GM21390 (cell line): ENCODE results near the gene SESN2.

Source experiments
- ATAC-seq: cut with Tn5 transposase; IDR thresholded peaks from one replicate; pipeline ENCODE4 v1.9.1; 2021; ENCODE audit not compliant: unreplicated experiment

SESN2 gene

GRCh38 chr1:28249013-28249865 lies 10.1 kb upstream of the SESN2 start:
- no peak for ATAC-seq

- no peak for ATAC-seq
These were observed 9.4 kb upstream of the SESN2 start for GRCh38 chr1:28249866-28250295.

- ATAC-seq, result no peak
These were observed 3.0 kb upstream of the SESN2 start for GRCh38 chr1:28256197-28256827.

GRCh38 chr1:28257736-28258135 lies 1.6 kb upstream of the SESN2 start:
- no peak for ATAC-seq

GRCh38 chr1:28258628-28259251 lies 578 bp upstream of the SESN2 start:
- no peak for ATAC-seq

GRCh38 chr1:28259934-28260802 lies 850 bp downstream of the SESN2 start:
- ATAC-seq, result no peak

- no peak for ATAC-seq
These were observed 1.5 kb downstream of the SESN2 start for GRCh38 chr1:28260803-28261174.

- no peak for ATAC-seq
These were observed 5.6 kb downstream of the SESN2 start for GRCh38 chr1:28264897-28265296.

- no peak for ATAC-seq
These were observed 6.3 kb downstream of the SESN2 start for GRCh38 chr1:28265577-28265976.

- no peak for ATAC-seq
These were observed 7.6 kb downstream of the SESN2 start for GRCh38 chr1:28266920-28267322.

- no peak for ATAC-seq
These were observed 8.3 kb downstream of the SESN2 start for GRCh38 chr1:28267633-28268032.

GRCh38 chr1:28269529-28269928 lies 10.2 kb downstream of the SESN2 start:
- no peak for ATAC-seq

- ATAC-seq, result no peak
These were observed 13.0 kb downstream of the SESN2 start for GRCh38 chr1:28272215-28272852.

- no peak for ATAC-seq
These were observed 14.0 kb downstream of the SESN2 start for GRCh38 chr1:28273216-28273860.

GRCh38 chr1:28278763-28279162 lies 19.4 kb downstream of the SESN2 start:
- ATAC-seq, result no peak

GRCh38 chr1:28279721-28280120 lies 20.4 kb downstream of the SESN2 start:
- no peak for ATAC-seq

- ATAC-seq, result no peak
These were observed 21.2 kb downstream of the SESN2 start for GRCh38 chr1:28280501-28280900.

- ATAC-seq, result no peak
These were observed 21.7 kb downstream of the SESN2 start for GRCh38 chr1:28280977-28281381.

- ATAC-seq, result no peak
These were observed 22.5 kb downstream of the SESN2 start for GRCh38 chr1:28281608-28282425.
